SKM-1 treated with dmso at 0.1 percent for 144 hours (cell line): ENCODE measurements around the gene SERPINB1.
"Not testable (repeated sequence)": the region's sequence is repeated elsewhere in the genome, so short reads cannot be mapped to it uniquely, and the experiment has no call there.

ENCODE experiments used
- DNase-seq: peaks from one replicate; lab custom pipeline; 2025; ENCODE audit not compliant: unreplicated experiment; lab: John Stamatoyannopoulos, UW

The SERPINB1 gene

DNA sequence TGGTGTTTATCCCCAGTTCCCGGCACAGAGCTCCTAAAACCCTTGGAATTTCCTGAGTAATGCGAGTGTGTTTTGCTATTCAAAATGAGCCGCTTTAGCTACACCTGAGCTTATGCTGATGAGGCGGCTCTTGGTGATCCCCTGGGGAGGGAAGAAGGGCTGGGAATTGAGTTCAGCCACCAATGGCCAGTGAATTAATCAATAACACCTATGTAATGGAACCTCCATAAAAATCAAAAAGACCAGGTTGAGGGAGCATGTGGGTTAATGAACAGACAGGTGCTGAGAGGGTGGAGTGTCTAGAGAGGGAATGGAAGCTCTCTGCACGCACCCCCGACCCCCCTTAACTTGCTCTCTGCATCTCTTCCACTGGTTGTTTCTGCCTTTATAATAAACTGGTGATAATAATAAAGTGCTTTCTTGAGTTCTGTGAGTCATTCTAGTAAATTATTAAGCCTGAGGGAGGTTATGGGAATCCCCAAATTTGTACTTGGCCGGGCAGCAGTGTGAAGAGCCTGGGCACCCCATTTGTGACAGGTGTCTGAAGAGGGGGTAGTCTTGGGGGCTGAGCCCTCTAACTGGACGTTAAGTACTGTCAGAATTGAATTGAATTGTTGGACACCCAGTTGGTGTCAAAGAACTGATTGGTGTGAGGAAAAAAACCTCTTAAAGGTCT is 24.6 kb upstream of the SERPINB1 start:
- no peak for DNase-seq

- no peak for DNase-seq
Measured at GRCh38 chr6:2865694-2866151, 24.1 kb upstream of the SERPINB1 start.

DNA sequence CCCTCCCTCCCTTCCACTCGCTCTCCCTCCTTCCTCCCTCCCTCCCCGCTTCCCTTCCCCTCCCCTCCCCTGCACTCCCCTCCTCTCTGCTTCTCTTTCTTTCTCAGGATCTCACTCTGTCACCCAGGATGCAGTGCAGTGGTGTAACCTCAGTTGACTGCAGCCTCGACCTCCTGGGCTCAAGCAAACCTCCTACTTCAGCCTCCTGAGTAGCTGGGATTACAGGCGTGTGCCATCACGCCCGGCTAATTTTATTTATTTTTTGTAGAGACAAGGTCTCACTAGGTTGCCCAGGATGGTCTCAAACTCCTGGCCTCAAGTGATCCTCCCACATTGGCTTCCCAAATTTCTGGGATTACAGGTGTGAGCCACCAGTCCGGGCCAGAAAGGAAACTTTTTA is 23.6 kb upstream of the SERPINB1 start:
- no peak for DNase-seq

DNA sequence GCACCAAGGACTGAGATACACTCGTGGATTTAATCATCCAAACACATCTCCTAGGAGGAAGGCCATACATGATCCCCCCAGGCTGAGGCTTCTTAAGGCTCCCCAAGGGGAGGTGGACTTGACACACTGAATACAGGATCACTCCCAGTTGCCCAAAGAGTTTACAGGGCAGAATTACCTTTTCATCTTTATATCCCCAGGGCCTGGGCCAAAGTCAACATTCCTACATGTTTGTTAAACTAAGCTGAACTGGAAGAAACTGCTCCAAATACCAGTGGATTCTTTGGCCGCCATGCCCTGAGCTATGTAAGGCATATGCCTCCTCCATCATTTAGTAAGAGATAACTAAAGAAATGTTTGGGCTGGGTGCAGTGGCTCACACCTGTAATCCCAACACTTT is 22.2 kb upstream of the SERPINB1 start:
- no peak for DNase-seq

- no peak for DNase-seq
Measured at GRCh38 chr6:2862712-2863181, 21.1 kb upstream of the SERPINB1 start.

GRCh38 chr6:2861822-2862164 is 20.1 kb upstream of the SERPINB1 start:
- no peak for DNase-seq

DNA sequence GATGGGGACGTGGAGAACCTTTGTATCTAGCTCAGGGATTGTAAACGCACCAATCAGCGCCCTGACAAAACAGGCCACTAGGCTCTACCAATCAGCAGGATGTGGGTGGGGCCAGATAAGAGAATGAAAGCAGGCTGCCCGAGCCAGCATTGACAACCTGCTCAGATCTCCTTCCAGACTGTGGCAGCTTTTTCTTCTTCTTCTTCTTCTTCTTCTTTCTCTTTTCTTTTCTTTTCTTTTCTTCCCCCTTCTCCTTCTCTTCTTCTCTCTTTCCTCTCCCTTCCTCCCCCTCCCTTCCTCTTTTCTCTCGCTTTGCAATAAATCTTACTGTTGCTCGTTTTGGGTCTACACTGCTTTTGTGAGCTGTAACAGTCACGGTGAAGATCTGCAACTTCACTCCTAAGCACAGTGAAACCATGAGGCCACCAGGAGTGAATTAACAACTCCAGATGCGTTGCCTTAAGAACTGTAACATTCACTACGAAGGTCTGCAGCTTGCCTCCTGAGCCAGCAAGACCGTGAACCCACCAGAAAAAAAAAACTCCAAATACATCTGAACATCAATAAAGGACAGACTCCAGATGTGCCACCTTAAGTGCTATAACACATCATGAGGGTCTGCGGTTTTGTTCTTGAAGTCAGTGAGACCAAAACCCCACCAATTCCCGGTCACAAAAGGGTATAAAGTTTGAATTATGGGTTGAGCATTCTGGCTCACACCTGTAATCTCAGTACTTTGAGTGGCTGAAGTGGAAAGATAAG is 19.6 kb upstream of the SERPINB1 start:
- no peak for DNase-seq

DNA sequence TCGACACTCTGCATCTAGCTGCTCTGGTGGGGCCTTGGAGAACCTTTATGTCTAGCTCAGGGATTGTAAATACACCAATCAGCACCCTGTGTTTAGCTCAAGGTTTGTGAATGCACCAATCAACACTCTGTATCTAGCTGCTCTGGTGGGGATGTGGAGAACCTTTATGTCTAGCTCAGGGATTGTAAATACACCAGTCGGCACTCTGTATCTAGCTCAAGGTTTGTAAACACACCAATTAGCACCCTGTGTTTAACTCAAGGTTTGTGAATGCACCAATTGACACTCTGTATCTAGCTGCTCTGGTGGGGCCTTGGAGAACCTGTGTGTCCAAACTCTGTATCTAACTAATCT is 19.0 kb upstream of the SERPINB1 start:
- not testable (repeated sequence) for DNase-seq

GRCh38 chr6:2859798-2860705 is 18.4 kb upstream of the SERPINB1 start:
- not testable (repeated sequence) for DNase-seq

GRCh38 chr6:2859185-2859700 is 17.6 kb upstream of the SERPINB1 start:
- DNase-seq: no peak

GRCh38 chr6:2857580-2858337 is 16.1 kb upstream of the SERPINB1 start:
- no peak for DNase-seq

DNA sequence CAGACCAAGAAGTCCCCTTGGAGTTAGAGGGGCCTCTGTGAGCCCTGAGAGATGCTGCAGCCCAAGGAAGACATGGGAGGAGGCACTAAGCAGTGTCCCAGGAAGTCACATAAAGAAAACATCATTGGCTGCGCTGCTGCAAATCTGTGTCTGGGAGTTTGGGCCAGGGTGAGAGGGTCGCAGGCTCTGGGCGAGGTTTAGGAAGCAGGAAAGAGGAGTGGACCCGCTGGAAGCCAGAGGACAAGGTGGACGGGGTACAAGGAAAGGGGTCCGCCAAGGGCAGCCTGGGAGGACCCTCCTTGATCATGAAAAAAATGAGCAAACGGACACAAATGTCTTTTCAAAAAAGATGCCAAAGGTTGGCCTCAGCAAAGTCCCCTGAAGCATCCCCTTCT is 15.5 kb upstream of the SERPINB1 start:
- DNase-seq: no peak

- peak; percentile 35 for DNase-seq
Measured at GRCh38 chr6:2855061-2855519, 13.4 kb upstream of the SERPINB1 start.

DNA sequence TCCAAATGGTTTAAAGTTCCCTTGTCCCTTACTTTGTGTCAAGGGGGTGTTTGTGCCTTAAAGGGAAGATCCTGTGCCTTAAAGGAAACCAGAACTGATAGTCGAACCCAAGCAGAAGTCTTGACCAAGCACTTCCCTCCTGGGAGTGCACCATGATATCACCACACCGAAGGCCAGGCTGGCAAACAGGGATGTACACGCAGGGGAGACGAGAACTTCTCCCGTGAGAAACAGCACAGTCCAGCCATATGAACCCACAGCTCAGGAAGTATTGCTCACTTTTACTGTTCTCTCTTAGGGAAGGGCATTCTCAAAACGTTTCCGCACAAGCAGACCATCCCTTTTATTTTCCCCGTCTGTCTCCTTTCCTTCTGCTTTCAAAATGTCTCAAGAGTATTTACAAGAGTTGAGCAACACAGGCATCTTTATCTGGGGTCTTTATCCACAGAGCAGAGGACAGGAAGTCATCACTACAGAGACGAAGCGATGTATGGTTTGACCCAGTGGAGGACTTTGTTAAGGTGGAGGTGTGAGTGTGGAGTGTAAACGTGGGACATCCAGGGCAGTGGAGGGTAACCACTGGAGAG is 12.8 kb upstream of the SERPINB1 start:
- peak; percentile 83 for DNase-seq

- DNase-seq: peak; percentile 81
Measured at GRCh38 chr6:2853769-2854395, 12.2 kb upstream of the SERPINB1 start.

DNA sequence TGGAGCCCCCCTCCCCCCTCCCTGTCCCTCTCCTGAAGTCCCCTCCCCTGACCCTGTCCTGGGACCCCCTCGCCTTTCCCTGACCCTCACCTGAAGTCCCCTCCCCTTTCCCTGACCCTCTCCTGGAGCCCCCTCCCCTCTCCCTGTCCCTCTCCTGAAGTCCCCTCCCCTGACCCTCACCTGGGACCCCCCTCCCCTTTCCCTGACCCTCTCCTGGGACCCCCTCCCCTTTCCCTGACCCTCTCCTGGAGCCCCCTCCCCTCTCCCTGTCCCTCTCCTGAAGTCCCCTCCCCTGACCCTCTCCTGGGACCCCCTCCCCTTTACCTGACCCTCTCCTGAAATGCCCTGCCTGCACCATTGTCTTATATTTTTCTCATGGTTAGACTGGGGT is 11.7 kb upstream of the SERPINB1 start:
- DNase-seq: not testable (repeated sequence)

DNA sequence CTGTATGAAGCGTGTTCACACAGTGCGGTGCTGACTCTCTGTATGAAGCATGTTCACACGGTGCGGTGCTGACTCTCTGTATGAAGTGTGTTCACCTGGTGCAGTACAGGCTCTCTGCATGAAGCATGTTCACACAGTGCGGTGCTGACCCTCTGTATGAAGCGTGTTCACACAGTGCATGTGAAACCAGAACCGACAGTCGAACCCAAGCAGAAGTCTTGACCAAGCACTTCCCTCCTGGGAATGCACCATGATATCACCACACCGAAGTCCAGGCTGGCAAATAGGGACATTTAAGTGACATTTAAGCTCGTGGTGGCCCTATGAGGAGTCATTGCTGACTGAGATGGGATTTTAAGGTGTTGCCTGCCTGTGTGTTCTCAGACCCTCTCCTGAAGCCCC is 11.3 kb upstream of the SERPINB1 start:
- DNase-seq: no peak

DNA sequence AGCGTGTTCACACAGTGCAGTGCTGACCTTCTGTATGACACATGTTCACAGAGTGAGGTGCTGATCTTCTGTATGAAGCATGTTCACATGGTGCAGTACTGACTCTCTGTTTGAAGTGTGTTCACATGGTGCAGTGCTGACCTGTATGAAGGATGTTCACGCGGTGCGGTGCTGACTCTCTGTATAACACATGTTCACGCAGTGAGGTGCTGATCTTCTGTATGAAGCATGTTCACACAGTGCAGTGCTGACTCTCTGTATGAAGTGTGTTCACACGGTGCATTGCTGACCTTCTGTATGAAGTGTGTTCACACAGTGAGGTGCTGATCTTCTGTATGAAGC is 10.8 kb upstream of the SERPINB1 start:
- DNase-seq: no peak

DNA sequence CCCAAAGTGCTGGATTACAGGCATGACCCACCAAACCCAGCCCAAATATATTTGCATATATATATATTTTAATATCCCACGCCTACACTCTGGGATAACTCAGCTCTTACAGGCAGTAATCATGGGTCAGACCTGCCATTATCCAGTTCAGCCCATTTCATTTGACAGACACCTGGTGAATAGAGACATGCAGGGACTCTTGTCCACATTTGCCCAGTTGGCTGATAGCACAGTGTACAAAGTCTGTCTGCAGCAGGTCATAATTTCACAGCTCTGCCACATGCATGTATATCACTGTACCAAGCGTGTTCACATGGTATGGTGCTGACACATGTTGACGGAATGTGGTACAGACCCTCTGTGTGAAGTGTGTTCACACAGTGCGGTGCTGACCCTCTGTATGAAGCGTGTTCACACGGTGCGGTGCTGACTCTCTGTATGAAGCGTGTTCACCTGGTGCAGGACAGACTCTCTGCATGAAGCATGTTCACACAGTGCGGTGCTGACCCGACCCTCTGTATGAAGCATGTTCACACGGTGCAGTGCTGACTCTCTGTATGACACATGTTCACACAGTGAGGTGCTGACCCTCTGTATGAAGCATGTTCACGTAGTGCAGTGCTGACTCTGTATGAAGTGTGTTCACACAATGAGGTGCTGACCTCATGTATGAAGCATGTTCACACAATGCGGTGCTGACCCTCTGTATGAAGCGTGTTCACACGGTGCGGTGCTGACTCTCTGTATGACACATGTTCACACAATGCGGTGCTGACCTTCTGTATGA is 10.3 kb upstream of the SERPINB1 start:
- no peak for DNase-seq
